OCI-LY1 (cell line): ENCODE results near the gene KIAA0319L.
A peak's percentile ranks its signal among the peaks of the same experiment; 100 is the strongest.

ENCODE experiments used
- H2AFZ ChIP-seq: fragments of 200-600 bp; sonication (generic), shearing (Covaris generic); 2 replicates; pipeline ENCODE4 v1.6.0; 2014; ENCODE audit warnings: antibody characterized with exemption, mild to moderate bottlenecking, low read length
- H3F3A ChIP-seq: fragments of 200-600 bp; sonication (generic), shearing (Covaris generic); 2 replicates; pipeline ENCODE4 v1.6.0; 2014; ENCODE audit warnings: mild to moderate bottlenecking, antibody characterized with exemption, low read length, moderate library complexity; ENCODE audit not compliant: insufficient read depth
- H3K27ac ChIP-seq: fragments of 200-600 bp; sonication (generic); 2 replicates; pipeline ENCODE4 v1.5.1; 2014; ENCODE audit warnings: low read length, mixed run types, mild to moderate bottlenecking, low read depth; ENCODE audit not compliant: poor library complexity, severe bottlenecking
- H3K27me3 ChIP-seq: fragments of 200-600 bp; sonication (generic); 2 replicates; pipeline ENCODE4 v1.6.0; 2014; ENCODE audit warnings: antibody characterized with exemption, mild to moderate bottlenecking, low read length, moderate library complexity; ENCODE audit not compliant: insufficient read depth
- H3K36me3 ChIP-seq: fragments of 200-600 bp; sonication (generic); 2 replicates; pipeline ENCODE4 v1.6.1; 2014; ENCODE audit warnings: mild to moderate bottlenecking, antibody characterized with exemption, low read length, moderate library complexity, mixed read lengths; ENCODE audit not compliant: insufficient read depth
- H3K4me1 ChIP-seq: fragments of 200-600 bp; sonication (generic); 2 replicates; pipeline ENCODE4 v1.5.1; 2014; ENCODE audit warnings: mild to moderate bottlenecking, low read length, moderate library complexity; ENCODE audit not compliant: insufficient read depth, severe bottlenecking
- H3K4me2 ChIP-seq: fragments of 200-600 bp; sonication (generic), shearing (Covaris generic); 2 replicates; pipeline ENCODE4 v1.6.1; 2014; ENCODE audit warnings: low read length
- H3K4me3 ChIP-seq: fragments of 200-600 bp; sonication (generic); 2 replicates; pipeline ENCODE4 v1.5.1; 2014; ENCODE audit warnings: low read length, low read depth, mild to moderate bottlenecking, mixed read lengths; ENCODE audit not compliant: poor library complexity, severe bottlenecking
- H3K79me2 ChIP-seq: fragments of 200-600 bp; shearing (Covaris generic); 2 replicates; pipeline ENCODE4 v1.6.1; 2016; ENCODE audit warnings: mixed run types, low read length, mixed read lengths; ENCODE audit not compliant: insufficient read depth
- H3K9ac ChIP-seq: fragments of 200-600 bp; sonication (generic), shearing (Covaris generic); 2 replicates; pipeline ENCODE4 v1.6.1; 2014; ENCODE audit warnings: mild to moderate bottlenecking, low read length, mixed read lengths
- H3K9me2 ChIP-seq: fragments of 200-600 bp; sonication (generic), shearing (Covaris generic); 2 replicates; pipeline ENCODE4 v1.6.1; 2014; ENCODE audit warnings: low read depth, mild to moderate bottlenecking, low read length, mixed read lengths
- H3K9me3 ChIP-seq: fragments of 200-600 bp; shearing (Covaris generic); 2 replicates; pipeline ENCODE4 v1.6.1; 2014; ENCODE audit warnings: low read length, mixed read lengths
- H4K20me1 ChIP-seq: fragments of 200-600 bp; sonication (generic), shearing (Covaris generic); 2 replicates; pipeline ENCODE4 v1.6.0; 2016; ENCODE audit warnings: mild to moderate bottlenecking, low read length; ENCODE audit not compliant: insufficient read depth
- EZH2 ChIP-seq: fragments of 200-600 bp; sonication (generic), shearing (Covaris generic); IDR thresholded peaks from 2 replicates; pipeline ENCODE4 v1.8.0; 2017; ENCODE audit warnings: borderline replicate concordance, mixed run types, mild to moderate bottlenecking, antibody characterized with exemption, low read length, moderate library complexity, mixed read lengths
- TF ChIP-seq, protein P1 (sequence below): fragments of 200-600 bp; sonication (generic), shearing (Covaris generic); IDR thresholded peaks from 2 replicates; pipeline ENCODE4 v1.5.1; 2017; ENCODE audit warnings: mild to moderate bottlenecking, antibody characterized with exemption, low read length, moderate library complexity, mixed read lengths

Gene KIAA0319L

DNA sequence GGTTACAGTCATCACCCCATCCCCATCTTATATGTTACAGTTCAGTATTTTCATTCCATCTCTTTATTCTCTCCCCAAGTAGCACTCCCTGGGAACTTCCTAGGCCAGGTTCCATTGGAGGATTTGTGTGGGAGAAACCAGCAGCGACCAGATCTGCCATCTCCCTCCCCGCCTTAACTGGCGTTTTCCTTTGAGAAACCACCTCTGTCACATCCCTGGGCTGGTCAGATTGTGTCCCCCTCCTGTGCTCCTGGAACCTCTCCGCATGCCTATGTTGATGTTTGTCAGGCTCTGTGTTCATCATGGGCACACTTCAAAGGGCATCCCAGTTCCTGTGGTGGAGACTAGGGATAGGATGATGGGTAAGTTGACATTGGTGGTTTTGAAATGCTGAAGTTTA is 126.4 kb downstream of the KIAA0319L start:
- Histone ChIP-seq H3K36me3 (peaks cover 40% of the 10 kb centered on the region; the same call in 1 of the 2 replicates), H3K27me3 (no peaks in the 10 kb centered on the region), H3K4me1 (no peaks in the 10 kb centered on the region), H3K27ac (no peak overlapping the region), H3K4me3 (no peak overlapping the region), H4K20me1 (no peaks in the 10 kb centered on the region), H3K9me2 (no peaks in the 10 kb centered on the region), H3F3A (no peaks in the 10 kb centered on the region), H2AFZ (no peak overlapping the region), H3K9ac (no peak overlapping the region), H3K79me2 (no peaks in the 10 kb centered on the region), H3K4me2 (no peak overlapping the region), H3K9me3 (no peaks in the 10 kb centered on the region)
- TF ChIP-seq, protein P1, sequence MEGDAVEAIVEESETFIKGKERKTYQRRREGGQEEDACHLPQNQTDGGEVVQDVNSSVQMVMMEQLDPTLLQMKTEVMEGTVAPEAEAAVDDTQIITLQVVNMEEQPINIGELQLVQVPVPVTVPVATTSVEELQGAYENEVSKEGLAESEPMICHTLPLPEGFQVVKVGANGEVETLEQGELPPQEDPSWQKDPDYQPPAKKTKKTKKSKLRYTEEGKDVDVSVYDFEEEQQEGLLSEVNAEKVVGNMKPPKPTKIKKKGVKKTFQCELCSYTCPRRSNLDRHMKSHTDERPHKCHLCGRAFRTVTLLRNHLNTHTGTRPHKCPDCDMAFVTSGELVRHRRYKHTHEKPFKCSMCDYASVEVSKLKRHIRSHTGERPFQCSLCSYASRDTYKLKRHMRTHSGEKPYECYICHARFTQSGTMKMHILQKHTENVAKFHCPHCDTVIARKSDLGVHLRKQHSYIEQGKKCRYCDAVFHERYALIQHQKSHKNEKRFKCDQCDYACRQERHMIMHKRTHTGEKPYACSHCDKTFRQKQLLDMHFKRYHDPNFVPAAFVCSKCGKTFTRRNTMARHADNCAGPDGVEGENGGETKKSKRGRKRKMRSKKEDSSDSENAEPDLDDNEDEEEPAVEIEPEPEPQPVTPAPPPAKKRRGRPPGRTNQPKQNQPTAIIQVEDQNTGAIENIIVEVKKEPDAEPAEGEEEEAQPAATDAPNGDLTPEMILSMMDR = no peak
- TF ChIP-seq EZH2 = no peak

GRCh38 chr1:35428360-35428759 is 128.8 kb downstream of the KIAA0319L start:
- H3K36me3 ChIP-seq = peaks cover 33% of the 10 kb centered on the region
- no peaks in the 10 kb centered on the region for H4K20me1 ChIP-seq
- no peaks in the 10 kb centered on the region for H3K9me3 ChIP-seq
- no peaks in the 10 kb centered on the region for H3K4me1 ChIP-seq
- no peak overlapping the region for H2AFZ ChIP-seq
- H3K27me3 ChIP-seq = no peaks in the 10 kb centered on the region
- no peak overlapping the region for H3K27ac ChIP-seq
- no peak overlapping the region for H3K4me2 ChIP-seq
- no peak overlapping the region for H3K9ac ChIP-seq
- no peaks in the 10 kb centered on the region for H3K79me2 ChIP-seq
- TF ChIP-seq, protein P1 = no peak
- no peak for TF ChIP-seq EZH2
- H3F3A ChIP-seq = no peaks in the 10 kb centered on the region
- H3K4me3 ChIP-seq = no peak overlapping the region
- no peaks in the 10 kb centered on the region for H3K9me2 ChIP-seq

DNA sequence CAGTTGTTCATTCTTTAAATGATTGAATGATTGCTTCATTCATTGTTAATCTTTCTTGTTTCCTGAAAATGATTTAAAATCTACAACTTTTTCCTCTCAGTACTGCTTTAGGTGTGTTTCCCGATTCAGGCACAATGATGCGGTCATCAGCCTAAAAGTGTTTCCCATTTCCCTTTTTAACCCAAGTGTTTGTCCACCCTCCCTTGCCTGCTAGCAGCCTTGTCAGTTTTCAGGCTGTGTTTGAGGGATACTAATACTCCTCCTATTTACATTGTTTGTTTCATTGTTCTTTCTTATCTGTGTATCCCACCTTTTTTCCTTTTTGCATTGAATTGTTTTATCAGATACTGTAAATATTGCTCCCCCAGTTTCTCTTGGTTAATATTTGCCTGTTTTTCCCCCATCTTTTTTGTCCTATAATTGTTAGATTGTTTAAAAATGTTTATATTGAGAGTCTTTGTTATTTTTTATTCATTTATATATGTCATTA is 131.1 kb downstream of the KIAA0319L start:
- Histone ChIP-seq H3K9me3 (no peaks in the 10 kb centered on the region), H3K9me2 (no peaks in the 10 kb centered on the region), H3K4me3 (no peak overlapping the region), H3K27ac (peak overlapping the region; percentile 18), H3K36me3 (peaks cover 24% of the 10 kb centered on the region), H3K27me3 (no peaks in the 10 kb centered on the region), H3F3A (no peaks in the 10 kb centered on the region), H3K4me1 (no peaks in the 10 kb centered on the region), H3K4me2 (no peak overlapping the region), H3K9ac (no peak overlapping the region), H4K20me1 (no peaks in the 10 kb centered on the region), H2AFZ (no peak overlapping the region), H3K79me2 (no peaks in the 10 kb centered on the region)
- no peak for TF ChIP-seq EZH2
- TF ChIP-seq, protein P1 = no peak
